HG03520 (cell line): ENCODE results near the gene NR1H3.
A peak's percentile ranks its signal among the peaks of the same experiment; 100 is the strongest.
"Not testable (repeated sequence)": the region's sequence is repeated elsewhere in the genome, so short reads cannot be mapped to it uniquely, and the experiment has no call there.

ENCODE experiments used
- ATAC-seq: cut with Tn5 transposase; IDR thresholded peaks from one replicate; pipeline ENCODE4 v1.9.1; 2021; ENCODE audit warnings: mild to moderate bottlenecking, moderate library complexity; ENCODE audit not compliant: unreplicated experiment

Gene NR1H3

DNA sequence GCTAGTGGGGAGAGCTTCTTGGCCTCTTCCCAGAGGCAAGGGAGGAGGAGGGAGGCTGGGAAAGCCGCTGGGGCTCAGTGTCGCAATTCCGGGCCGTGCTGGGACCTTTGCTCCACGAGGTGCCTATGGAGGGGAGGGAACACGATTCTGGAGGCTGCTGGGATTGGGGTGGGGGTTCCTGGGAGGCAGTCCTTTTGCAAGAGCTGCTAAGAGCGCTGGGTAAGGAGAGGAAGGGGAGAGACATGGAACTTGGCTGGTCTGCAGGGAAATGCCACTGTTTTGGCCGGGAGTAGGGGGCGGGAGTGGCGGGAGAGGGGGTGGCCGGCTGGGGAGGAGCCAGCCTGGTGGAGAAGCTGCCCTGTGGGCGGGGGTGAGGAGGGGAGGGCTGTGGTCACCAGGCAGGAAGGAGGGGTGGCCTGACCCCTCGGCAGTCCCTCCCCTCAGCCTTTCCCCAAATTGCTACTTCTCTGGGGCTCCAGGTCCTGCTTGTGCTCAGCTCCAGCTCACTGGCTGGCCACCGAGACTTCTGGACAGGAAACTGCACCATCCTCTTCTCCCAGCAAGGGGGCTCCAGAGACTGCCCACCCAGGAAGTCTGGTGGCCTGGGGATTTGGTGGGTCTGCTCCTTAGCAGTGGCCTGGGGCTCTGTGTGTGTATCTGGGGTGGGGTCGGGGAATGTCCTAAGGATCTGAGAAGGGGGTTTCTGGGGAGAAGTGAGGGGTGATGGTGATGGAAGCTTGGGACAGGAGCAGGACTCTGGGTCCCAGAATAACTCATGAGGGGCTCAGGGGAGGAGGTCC is at the start of gene NR1H3:
NR1H3 (plus strand) TSS at position 480 of the 800 bp plus-strand sequence. CDS start 1,221 bp downstream, outside the sequence.
- ATAC-seq: no peak

DNA sequence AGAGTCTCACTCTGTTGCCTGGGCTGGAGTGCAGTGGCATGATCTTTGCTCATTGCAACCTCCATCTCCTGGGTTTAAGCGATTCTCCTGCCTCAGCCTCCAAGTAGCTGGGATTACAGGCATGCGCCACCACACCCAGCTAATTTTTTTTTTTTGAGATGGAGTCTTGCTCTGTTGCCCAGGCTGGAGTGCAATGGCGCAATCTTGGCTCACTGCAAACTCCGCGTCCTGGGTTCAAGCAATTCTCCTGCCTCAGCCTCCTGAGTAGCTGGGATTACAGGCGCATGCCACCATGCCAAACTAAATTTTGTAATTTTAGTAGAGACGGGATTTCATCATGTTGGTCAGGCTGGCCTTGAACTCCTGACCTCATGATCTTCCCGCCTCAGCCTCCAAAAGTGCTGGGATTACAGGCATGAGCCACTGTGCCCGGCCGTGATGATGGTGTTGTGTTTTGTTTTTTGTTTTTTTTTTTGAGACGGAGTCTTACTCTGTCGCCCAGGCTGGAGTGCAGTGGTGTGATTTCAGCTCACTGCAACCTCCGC is 49.7 kb upstream of the NR1H3 start:
- ATAC-seq: not testable (repeated sequence)

DNA sequence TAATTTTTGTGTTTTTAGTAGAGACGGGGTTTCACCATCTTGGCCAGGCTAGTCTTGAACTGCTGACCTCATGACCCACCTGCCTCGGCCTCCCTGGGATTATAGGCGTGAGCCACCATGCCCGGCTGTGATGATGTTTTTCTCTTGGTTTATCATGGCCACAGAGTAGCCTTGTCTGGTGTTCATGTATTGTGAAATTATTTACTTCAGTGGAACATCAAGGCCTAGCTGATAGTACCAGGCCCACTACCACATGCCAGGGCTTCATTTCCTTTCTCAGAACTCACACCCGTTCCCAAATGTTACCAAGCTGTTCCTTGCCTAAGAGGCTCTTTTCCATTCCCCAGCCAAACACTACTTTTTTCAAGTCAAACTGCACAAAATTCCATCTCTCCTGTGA is 49.2 kb upstream of the NR1H3 start:
- ATAC-seq: no peak

DNA sequence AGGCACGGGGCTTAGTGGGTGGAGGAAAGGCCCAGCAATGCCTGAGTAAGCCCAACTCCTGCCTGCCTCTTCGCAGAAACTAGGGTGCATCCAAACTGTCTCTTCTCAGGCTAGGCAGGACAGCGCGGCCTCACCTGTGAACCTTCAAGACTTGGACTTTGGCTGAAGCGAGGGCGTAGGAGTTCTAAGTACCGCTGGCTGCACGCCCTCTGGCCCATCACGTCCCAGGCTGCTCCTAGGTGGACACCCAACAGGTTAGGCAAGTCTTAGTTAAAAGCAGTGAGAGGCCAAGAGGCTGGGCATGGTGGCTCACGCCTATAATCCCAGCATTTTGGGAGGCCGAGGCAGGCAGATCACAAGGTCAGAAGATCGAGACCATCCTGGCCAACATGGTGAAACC is 44.9 kb upstream of the NR1H3 start:
- ATAC-seq: no peak

DNA sequence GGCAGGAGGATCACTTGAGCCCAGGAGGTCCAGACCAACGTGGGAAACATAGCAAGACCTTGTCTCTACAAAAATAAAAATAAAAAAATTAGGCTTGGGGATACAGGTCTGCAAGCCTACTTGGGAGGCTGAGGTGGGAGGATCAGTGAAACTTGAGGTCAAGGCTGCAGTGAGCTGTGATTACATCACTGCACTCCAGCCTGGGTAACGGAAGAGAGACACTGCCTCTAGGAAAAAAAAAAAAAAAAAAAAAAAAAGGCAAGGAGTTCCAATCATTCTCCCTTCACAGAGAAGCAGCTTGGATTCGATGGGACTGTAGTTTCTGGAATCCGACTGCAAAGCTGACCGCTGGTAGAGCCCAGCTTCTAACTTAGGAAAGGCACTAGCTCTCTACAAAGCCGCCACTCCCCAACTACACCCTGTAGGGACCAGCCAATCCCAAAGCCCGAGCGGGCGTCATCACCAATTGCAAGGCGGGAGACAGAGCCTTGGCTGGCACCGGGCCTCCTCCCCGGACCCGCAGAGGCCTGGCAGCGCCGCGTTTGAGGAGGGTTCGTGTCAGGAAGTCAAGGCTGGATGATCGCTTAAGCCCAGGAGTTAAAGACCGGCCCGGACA is 43.7 kb upstream of the NR1H3 start:
- ATAC-seq: peak; percentile 55

DNA sequence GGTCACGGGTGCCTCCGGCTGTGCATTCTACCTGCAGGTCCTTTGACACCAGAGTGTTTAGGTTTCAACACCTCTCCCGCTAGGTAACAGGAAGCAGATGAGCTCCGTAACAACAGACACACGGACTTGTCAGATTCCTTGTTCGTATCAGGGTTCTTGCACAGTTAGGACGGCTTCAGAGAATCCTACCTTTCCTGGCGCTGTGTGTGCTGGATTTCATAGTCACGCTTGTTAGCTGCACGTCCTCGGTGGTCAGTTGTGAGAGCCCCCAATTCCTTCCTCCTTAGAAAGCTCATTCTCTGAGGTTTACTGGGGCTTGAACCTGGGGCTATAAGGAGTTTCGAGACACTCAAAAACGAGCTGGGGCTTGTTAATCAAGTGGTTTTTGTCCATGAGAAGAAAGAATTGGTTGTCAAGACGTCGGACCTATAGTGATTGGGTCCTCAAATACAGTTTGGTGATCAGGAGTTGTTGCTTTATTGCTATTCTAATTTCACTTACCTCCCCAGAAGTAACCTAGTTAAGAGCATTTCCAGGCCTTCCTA is 42.4 kb upstream of the NR1H3 start:
- ATAC-seq: no peak

DNA sequence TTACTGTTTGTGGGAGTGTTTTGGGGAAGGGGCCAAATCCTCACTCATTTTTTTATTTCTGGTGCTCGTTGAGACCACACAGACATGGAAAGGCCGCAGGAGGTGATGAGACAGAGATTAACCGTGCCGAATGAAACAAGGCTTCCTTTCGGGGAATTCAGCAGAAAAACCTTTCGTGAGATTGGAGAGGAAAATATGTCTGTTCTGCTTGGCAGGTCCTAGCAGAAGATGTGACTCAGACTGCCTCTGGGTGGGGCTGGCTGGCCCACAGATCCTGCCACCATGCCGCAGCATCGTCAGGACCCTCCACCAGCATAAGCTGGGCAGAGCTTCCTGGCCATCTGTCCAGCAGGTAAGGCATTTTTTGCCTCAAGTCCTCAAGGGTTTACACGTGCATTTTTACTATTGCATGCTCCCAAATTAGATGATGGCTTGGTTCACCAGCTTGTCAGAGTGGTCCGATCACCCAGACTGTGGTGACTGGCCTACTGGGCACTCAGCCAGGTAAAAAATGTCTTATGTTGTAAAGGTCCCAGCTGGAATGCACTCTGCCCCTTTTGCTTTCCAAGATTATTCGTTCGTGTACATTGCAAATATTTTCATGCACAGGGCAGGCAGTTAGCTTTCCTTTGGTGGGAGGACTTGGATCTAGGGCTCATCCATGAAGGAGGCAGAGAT is 41.5 kb upstream of the NR1H3 start:
- no peak for ATAC-seq

DNA sequence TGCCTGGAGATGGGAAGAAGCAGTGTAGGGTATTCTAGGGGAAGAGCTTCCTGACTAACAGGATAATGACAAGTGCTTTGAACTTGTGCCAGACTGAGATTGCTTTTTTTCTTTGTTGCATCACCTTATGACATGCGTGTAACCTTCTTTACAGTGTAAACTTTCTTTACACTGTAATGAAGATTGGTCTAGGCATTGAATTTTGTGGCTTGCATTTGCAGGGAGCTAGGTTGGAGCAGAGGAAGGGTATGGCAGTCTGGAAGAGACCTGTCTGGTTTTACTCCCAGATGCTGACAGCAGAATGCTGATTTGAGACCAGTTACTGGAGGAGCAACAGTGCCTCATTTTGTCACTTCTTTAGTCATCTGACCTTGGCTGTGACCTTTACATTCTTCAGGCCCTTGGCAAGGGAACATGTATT is 37.4 kb upstream of the NR1H3 start:
- ATAC-seq: no peak

DNA sequence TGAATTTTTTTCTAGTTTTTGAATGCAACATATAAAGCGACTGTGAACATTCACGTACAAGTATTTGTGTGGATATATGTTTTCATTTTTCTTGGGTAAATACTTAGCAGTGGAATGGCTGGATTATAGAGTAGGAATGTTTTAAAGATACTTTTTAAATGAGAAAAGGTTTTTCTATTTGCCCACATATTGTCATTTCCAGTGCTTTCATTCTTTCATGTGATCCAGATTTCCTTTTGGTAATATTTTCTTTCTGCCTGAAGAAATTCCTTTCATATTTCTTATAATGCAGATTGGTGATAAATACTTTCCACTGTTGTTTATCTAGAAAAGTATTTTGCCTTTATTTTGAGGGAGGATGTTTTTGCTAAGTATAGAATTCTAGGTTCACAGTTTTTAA is 35.1 kb upstream of the NR1H3 start:
- no peak for ATAC-seq

DNA sequence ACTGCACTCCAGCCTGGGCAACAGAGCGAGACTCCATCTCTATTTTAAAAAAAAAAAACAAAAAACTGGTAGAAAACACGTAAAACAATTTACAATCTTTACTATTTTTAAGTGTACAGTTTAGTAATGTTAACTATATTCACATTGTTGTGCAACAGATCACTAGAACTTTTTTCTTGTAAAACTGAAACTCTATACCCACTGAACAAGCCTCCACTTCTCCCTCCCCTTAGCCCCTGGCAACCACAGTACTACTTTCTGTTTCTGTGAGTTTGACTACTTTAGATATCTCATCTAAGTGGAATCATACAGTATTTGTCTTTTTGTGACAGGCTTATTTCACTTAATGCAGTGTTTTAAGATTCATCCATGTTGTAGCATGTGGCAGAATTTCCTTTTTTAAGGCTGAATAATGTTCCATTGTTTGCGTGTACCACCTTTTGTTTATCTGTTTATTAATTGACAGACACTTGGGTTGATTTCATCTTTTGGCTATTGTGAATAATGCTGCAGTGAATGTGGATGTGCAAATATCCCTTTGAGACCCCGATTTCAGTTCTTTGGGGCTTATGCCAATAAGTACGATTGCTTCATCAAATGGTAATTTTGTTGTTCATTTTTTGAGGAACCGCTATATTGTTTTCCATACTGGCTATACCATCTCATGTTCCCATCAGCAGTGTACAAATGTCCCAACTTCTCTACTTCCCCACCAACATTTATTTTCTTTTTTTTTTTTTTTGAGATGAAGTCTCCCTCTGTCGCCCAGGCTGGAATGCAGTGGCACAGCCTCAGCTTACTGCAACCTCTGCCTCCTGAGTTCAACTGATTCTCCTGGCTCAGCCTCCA is 32.0 kb upstream of the NR1H3 start:
- ATAC-seq: peak; percentile 83

DNA sequence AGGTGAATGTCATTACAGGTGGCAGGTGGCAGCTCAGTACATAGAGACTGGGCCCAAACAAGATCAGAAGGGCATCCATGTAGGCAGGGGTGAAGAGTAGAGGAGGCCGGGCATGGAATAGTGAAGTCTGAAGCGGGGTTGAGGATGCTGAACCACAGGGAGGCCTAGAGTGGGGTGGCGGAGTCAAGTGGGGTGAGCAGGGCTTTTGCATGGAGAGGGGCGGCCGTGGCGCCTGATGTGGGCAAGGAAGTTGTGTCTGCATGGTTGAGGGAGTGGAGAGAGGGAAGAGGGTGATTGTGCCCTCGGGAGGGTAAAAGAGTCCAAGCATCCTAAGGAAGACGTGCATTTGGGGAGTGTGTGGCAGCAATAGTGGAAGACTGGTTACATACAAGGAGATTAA is 28.6 kb upstream of the NR1H3 start:
- ATAC-seq: no peak

DNA sequence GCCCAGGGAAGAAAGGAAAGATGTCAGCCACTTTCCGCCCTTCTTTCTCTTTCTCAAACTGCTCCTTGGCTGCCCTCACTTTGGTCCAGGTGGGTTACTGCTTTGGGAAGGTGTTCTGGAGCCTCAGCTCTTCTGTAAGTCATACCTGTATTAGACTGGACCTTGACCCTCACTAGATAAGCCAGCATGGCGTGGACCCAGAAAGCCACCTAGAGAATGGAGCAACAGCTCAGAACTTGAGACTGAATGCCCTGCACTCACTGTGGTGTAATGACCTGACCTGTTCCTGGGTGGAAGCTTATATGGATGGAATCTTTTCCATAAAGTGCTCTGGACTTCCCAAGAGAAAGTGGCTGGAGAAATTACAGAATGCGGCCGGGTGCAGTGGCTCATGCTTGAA is 24.7 kb upstream of the NR1H3 start:
- no peak for ATAC-seq

DNA sequence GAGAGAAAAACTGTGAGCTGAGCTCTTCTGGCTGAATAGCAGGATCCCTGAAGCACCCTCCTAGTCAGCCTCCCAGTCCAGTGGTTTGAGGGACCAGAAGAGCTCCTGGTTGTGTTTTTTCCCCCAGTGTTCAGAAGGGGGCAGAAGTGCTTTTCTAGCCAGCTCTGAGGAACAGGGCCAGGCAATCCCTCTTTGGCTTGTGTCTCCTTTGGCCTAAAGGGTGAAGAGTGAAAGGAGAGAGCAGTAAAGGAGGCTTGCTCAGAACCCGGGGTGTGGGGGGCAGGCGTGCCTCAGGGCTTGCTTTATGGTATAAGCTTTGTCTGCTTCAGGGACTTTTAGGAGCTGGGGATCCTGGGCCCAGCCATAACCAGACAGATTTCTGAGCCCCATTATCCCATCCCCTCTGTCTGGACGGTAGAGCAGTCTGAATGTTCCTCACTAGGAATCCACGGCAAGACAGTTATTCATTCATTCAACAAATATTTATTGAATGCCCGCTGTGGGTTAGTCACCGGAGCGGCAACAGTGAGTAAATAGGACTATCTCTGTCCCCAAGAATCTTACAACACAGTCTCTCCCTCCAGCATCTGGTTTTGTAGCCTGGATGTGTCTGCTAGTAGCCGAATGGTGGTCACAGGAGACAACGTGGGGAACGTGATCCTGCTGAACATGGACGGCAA is 23.7 kb upstream of the NR1H3 start:
- no peak for ATAC-seq

DNA sequence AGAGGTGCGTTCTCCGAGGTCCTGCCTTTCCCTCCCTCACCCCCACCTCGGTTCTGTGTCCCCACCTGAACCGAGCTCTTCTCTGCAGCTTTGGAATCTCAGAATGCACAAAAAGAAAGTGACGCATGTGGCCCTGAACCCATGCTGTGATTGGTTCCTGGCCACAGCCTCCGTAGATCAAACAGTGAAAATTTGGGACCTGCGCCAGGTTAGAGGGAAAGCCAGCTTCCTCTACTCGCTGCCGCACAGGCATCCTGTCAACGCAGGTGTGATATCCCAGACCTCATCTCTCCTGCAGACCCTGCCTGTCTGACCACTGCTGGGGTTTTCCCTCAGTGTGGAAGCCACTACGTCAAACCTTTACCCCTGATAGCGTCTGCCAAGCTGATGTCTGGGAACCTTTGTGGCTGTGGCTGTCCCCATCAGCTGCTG is 23.1 kb upstream of the NR1H3 start:
- no peak for ATAC-seq

DNA sequence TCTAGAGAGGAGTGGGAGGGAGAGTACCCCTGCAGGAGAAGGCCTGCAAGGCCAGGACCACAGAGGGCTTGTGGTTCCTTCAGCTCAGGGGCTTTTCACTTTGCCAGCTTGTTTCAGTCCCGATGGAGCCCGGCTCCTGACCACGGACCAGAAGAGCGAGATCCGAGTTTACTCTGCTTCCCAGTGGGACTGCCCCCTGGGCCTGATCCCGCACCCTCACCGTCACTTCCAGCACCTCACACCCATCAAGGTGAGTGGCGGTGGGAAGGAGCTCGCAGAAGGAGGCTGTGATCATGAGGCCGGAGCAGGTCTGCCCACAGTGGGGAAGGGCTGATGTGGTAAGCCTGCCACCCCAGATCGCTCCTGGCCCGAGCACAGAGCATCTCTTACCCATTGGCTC is 22.6 kb upstream of the NR1H3 start:
- ATAC-seq: no peak

DNA sequence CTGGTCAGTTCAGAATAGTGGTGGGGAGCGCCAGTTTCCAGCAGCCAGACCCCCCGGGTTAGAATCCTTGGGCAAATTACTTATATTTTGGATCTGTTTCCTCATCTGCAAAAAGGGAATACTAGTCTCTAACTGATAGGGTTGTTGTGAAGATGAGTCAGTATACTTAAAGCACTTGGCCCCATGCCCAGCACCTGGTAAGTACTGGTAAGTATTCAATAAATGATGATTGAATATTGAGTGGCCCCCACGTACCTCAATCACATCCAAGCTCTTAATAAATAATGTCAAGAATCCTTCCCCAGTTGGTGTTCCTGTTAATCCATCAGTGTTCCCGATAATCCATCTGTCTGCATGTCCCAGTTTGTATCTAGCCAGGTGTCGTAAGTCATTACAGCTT is 21.3 kb upstream of the NR1H3 start:
- ATAC-seq: no peak

DNA sequence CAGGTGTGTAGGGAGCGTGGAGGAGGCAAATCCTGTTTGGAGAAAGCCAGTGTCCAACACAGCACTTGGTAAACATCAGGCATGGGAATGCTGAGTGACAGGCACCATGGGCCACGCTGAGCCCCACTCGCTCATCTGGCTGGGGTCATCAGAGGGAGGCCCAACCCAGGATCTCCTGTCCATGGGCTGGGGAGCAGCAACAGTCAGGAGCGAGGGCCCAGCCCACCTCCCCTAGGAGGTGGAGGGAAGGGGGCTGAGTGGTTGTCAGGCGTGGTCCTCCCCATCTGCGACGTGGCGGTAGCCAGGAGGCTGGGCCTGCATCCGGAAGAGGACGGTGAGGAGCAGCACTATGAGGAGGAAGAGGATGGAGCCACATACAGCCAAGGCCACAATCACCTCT is 17.9 kb upstream of the NR1H3 start:
- ATAC-seq: no peak

DNA sequence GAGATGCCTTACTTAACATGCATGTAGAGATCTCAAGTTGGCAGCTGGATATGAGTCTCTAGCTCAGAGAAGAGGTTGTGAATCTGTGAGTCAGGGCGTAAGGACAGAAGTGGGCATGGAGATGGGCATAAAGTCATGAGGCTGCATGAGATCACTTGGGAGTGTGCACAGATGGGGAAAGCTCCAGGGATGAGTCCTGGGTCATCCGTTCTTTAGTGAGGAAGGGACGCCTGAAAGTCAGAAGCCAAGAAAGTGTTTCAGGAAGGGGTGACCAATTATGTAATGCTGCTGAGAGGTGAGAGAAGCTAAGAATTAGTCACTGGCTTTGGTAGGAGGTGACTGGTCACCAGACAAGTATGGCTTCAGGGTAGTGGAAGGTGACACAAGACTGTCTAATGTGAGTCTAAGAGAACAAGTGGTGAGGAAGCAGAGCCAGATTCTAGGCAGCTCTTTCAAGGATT is 15.9 kb upstream of the NR1H3 start:
- ATAC-seq: no peak

DNA sequence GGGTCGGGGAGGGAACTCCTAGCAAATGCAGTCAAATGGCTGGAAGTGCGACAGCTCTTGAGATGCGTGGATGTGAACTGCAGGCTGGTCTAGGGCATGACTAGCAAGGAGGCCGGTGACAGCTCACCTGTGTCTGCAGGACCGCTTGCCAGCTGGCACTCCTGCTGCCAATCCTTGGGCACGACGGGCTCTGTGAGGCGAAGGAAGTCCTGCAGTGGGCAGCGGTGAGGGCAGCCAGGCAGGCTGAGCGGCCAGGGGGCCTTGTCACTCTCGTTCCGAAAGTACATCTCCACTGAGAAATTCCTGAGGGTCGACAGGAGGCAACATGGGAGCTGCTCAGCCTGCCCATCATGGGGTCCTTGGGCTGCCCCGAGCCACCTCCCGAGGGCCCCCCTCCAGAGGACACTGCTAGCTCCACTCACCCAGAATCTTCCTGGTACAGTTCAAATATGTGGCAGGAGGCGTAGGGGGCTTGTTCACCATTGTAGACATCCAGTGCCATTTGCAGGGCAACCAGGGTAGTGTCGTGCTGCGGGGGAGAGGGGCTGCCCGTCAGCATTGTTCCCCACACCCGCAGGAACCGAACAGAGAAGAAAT is 15.1 kb upstream of the NR1H3 start:
- ATAC-seq: no peak
